ENCODE data around the gene JAZF1. TPM values are rescaled to one million over a fixed set of nuclear protein-coding genes. Genes with fewer than 3 reads are reported as not detected.
A peak's percentile ranks its signal among the peaks of the same experiment; 100 is the strongest.
"Not testable (repeated sequence)": the region's sequence is repeated elsewhere in the genome, so short reads cannot be mapped to it uniquely, and the experiment has no call there.

Gene JAZF1
- total RNA-seq, 1 donor from 2014 or later = 21.7 TPM

DNA sequence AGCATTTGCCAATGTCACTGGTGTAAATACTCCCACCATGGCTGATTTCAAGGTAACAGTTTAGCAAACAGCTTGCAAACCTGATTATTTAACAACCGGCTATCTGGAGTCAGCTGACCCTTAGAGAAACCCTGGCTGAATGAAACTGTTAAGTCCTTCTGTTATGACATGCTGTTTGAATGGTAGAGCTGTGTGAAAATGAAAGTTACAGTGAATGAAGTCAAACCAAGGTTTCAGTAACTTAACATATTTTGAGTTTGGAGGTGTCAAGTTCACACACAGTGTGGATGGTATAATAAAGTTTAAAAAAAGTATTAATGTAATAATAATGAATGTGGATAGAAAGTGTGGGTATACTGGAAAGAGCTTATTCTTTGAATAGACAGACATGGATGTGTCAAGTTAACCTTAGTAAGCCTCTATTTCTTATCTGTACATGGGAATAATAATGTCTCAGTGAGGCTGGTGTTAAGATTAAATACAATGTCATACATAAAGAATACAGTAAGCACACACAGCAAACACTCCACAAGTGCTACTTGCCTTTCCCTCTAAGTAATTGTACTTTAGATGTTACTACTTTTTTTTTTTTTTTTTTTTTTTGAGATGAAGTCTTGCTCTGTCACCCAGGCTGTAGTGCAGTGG is 290.3 kb downstream of the JAZF1 start:
- no peak for DNase-seq (ENCODE audit: low spot score)
- intact Hi-C loops (cut with DNase I) = no loop called here
- ATAC-seq = no peak

- DNase-seq (ENCODE audit: low spot score) = no peak
- intact Hi-C loops (cut with DNase I) = no loop called here
- ATAC-seq = no peak
These were observed 290.8 kb downstream of the JAZF1 start for GRCh38 chr7:27889800-27890199.

- no peak for ATAC-seq
- DNase-seq (ENCODE audit: low spot score) = no peak
- intact Hi-C loops (cut with DNase I) = no loop called here
These were observed 291.9 kb downstream of the JAZF1 start for GRCh38 chr7:27888736-27889135.

DNA sequence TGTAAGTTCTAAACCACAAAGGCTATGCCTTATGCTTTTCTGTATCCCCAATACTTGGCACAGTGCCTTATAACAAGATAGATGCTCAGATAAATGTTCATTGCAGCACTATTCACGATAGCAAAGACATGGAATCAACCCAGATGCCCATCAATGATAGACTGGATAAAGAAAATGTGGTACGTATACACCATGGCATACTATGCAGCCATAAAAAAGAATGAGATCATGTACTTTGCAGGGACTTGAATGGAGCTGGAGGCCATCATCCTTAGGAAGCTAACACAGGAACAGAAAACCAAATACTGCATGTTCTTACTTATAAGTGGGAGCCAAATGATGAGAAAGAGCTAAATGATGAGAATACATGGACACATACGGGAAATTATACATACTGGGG is 293.9 kb downstream of the JAZF1 start:
- ATAC-seq; intact Hi-C loops (cut with DNase I); DNase-seq (ENCODE audit: low spot score): not testable (repeated sequence)

DNA sequence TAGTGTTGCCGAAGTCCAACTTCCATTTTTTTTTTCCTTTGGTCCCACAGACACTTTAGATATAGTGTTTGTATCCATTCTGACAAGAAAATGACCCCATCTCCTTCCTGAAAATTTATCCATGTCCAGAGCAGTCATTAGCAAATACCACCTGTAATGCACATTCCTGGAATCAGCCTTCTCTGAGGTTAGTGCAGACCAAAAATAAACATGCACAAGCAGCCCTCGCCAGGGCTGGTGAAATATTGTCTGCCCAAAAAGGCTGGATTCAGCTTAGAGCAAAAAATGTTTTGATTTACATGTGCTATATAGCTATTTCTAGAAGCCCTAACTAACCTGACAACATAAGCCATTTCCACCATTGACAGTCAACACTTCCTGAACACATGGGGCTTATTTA is 294.9 kb downstream of the JAZF1 start:
- DNase-seq (ENCODE audit: low spot score) = no peak
- intact Hi-C loops (cut with DNase I) = no loop called here
- no peak for ATAC-seq

- DNase-seq (ENCODE audit: low spot score) = no peak
- ATAC-seq = no peak
- intact Hi-C loops (cut with DNase I) = no loop called here
These were observed 296.9 kb downstream of the JAZF1 start for GRCh38 chr7:27883696-27884095.

DNA sequence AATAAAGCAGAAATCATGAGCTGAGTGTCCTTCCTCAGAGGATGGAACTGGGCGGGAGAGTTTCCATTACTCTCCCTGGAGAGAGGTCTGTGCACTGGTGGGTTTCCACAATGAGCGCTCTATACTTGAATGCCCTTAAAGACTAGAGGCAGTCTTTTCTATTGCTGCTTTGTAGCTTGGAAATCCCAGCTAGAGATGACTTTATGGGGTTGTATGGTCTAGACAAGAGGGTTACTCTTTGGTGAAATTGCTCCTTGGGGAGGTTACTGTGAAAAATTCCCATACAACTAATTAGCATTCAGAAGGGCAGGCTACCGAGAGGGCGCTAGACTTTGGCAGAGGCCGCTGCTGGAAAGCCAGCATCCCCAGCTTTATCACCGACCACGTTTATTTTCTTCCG is 303.8 kb downstream of the JAZF1 start:
- intact Hi-C loops (cut with DNase I) = no loop called here
- no peak for ATAC-seq

DNA sequence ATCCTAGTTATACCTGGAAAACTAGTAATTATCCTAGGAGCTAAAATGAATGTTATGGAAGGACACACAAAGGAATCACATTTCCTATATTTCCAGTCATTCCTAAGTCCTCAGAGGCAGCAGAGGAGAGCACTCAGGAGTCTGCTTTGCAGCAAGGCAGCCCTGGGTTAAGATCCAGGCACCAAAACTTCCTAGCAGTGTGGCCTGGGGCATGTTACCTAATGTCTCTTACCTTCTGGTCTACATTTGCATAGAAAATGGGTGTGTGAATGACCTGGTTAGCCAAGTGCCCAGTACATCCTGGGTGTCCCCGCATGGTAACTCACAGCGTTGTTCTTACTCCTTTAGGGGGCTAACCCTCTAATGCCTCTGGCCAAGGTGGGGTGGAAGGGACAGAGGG is 304.8 kb downstream of the JAZF1 start:
- ATAC-seq = no peak
- no peak for DNase-seq (ENCODE audit: low spot score)
- intact Hi-C loops (cut with DNase I) = no loop called here

More for the DNA sequence above, 303.8 kb downstream of the JAZF1 start:
- DNase-seq (ENCODE audit: low spot score) = no peak

GRCh38 chr7:27875061-27875460 is 305.5 kb downstream of the JAZF1 start:
- ATAC-seq = no peak
- DNase-seq (ENCODE audit: low spot score) = no peak
- intact Hi-C loops (cut with DNase I) = no loop called here

GRCh38 chr7:27873981-27874957 is 306.3 kb downstream of the JAZF1 start:
- ATAC-seq = peak; percentile 77
- DNase-seq (ENCODE audit: low spot score) = peak; percentile 71
- intact Hi-C loops (cut with DNase I) = no loop called here

DNA sequence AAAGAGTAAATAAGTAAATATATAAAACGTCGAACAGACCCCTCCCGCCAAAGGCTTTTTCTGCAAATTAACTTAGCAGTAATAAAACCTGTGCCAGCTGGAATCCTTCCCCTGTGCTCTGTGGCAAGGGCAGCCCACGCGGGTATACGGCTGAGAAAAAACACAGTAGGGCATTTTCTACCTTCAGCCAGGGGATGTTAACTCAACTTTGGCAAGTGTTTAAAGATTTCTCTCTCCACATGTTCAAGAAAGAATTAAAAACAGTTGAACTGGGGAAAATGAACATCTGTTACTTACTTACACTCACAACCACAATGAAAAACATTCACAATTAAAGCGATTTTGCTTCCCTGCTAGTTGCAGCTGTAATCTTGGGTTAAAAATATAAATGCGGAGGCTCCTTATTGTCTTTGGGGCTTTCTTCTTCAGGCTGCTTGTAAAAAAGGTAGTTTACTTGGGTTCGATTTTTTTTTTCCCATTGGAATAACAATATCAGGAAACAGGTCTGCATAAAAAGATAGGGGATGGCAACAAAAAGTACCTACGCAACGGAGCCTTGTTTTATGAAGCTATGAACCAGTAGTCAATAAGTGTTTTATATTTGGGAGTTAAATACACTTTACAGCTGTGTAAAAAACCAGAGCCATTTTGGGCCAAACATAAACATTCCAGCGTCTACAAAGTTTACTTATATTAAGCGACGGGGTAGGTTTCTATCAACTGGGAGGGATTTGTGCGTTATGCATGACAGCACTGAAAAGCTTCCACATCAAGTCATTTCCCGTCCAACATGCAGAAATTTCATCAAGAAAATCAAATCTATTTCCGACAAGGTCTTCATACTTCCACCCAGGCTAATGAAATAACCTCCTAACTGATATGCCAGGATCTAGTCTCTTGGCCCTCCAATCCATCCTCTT is 308.0 kb downstream of the JAZF1 start:
- intact Hi-C loops (cut with DNase I) = no loop called here
- DNase-seq (ENCODE audit: low spot score) (no peak), ATAC-seq (no peak)

DNA sequence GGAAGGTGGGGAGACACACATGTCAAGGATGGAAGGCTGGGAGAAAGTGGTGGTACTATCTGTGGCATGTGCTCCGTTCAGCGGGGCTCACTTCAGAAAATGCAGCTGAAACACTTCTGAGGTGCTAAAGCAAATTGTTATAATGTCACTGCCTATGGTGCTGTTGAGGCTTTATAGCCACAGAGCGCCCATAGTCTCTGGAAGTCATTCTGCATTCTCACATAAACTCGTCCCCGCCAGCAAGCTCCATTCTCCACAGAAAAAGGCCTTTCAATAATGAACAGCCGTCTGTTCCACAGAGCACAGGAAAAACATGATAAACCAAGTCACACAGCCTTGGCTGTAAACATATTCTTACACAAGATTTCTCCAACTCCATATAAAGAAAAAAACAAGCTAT is 308.7 kb downstream of the JAZF1 start:
- intact Hi-C loops (cut with DNase I) = no loop called here
- no peak for DNase-seq (ENCODE audit: low spot score)
- no peak for ATAC-seq

DNA sequence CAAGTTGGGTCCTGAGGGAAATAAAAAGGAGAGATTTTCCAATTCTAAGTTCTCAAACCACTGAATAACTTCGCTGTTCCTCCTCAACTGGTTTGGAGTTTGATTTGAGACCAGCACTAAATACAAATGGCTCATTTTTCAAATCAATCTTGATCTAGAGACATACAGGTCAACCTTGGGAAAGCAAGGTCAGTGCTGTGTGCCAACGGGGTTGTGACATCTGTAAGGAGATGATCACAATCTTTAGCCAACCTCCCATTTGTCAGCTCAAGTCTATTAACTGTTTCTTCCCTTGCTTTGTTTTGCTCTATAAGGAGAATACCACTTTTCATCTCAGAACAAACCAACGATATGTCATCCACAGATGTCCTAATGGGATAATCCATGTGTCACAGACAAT is 309.5 kb downstream of the JAZF1 start:
- DNase-seq (ENCODE audit: low spot score) = no peak
- intact Hi-C loops (cut with DNase I) = no loop called here
- ATAC-seq = no peak

- intact Hi-C loops (cut with DNase I) = no loop called here
- DNase-seq (ENCODE audit: low spot score) = no peak
- ATAC-seq = no peak
These were observed 310.0 kb downstream of the JAZF1 start for GRCh38 chr7:27870595-27870994.

DNA sequence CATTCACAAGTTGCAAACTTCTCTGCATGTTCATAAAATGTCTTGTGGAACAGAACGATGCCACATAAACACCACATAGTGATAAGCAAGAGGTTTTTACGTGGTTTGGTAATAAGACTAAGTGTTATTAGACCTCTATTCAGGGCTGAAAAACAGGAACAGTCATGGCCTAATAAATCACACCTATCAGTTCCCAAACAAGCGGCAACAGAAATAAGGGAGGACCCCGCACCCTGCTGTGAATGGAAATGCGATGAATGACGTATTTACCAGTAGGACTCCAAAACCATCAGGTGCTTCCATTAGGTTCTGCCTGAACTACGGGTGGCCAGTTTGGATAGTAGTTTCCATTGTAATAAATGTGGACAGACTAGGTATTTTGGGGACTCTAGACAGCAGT is 311.5 kb downstream of the JAZF1 start:
- ATAC-seq (no peak), DNase-seq (ENCODE audit: low spot score) (no peak)
- intact Hi-C loops (cut with DNase I) = no loop called here

DNA sequence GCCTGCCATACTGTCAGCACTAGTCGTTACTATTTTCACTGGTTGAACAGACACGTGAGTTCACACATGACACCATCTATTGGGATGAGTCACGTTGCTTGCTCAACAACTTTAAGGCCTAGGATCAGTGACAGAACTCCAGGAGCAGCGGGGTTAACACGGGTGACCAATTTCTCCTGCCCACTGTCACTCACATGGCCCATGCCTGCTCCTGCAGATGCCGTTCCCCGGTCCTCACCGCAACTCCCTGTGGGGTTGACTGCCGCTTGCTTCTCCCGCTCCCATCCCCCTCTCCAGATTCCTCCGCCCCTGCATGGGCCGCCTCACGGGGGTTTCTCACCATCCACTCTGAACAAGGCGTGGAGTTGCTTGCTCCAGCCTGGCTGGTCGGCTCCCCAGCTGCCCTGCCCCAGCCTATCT is 312.5 kb downstream of the JAZF1 start:
- no peak for ATAC-seq
- intact Hi-C loops (cut with DNase I) = no loop called here

DNA sequence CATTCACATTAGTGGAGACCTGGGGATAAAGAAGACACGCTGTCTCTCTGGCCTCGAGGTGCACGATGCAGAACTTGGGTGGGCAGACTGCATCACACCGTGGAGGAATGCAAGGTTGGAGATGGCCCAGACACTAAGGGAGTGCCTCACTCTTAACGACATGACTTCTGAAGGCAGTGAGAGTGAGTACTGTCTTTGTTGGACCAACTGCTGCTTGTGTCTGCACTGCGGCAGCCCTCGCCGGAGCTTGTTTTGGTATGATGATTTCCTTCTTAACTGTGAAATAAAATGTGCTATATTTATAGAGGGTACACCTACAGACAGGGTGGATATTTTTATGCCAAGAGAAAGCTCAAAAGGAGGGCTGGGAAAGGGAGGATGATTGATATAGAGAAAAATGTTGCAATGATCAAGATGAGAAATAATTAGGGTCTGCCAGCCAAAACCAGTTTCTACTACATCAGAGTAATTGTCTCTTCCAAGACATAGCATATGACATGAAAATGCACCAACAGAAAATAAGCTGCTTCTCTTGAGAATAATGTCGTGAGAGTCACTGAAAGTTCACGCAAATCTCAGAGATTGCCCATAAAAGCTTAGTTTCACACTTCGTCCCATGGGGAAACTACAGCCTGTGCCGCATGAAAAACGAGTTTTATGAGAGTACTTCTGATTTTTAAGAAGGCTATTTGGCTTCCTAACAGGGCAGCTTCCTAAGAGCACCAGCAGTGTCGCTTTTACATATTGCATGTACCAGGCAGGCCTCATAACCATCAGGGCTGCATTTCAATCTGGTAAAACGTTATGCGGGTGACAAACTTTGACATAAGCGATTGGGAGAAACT is 313.5 kb downstream of the JAZF1 start:
- no peak for ATAC-seq
- intact Hi-C loops (cut with DNase I) = no loop called here
- no peak for DNase-seq (ENCODE audit: low spot score)

More for the DNA sequence above, 312.5 kb downstream of the JAZF1 start:
- DNase-seq (ENCODE audit: low spot score) = no peak

DNA sequence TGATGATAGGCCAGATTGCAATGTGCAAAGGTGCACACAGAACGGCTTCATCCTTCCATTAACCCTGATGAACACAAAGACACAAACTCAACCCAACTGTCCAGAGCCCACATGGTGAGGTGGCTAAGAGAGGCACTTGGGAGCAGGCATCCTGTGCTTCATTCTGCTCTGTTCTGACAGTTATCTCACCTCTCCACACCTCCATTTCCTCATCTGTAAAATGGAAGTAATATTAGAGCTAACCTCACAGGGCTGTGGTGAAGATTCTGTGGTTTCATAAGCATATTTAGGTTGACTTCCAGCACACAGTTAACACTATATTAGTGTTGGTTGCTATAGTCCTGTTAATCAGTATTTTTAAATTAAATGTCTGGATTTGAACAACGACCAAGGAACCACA is 314.3 kb downstream of the JAZF1 start:
- DNase-seq (ENCODE audit: low spot score) = no peak
- intact Hi-C loops (cut with DNase I) = no loop called here
- ATAC-seq = no peak

Measured in sciatic nerve (tissue), 2 donors.